ENCODE measurements around the gene METTL23.

Gene METTL23, protein sequence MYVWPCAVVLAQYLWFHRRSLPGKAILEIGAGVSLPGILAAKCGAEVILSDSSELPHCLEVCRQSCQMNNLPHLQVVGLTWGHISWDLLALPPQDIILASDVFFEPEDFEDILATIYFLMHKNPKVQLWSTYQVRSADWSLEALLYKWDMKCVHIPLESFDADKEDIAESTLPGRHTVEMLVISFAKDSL

DNA sequence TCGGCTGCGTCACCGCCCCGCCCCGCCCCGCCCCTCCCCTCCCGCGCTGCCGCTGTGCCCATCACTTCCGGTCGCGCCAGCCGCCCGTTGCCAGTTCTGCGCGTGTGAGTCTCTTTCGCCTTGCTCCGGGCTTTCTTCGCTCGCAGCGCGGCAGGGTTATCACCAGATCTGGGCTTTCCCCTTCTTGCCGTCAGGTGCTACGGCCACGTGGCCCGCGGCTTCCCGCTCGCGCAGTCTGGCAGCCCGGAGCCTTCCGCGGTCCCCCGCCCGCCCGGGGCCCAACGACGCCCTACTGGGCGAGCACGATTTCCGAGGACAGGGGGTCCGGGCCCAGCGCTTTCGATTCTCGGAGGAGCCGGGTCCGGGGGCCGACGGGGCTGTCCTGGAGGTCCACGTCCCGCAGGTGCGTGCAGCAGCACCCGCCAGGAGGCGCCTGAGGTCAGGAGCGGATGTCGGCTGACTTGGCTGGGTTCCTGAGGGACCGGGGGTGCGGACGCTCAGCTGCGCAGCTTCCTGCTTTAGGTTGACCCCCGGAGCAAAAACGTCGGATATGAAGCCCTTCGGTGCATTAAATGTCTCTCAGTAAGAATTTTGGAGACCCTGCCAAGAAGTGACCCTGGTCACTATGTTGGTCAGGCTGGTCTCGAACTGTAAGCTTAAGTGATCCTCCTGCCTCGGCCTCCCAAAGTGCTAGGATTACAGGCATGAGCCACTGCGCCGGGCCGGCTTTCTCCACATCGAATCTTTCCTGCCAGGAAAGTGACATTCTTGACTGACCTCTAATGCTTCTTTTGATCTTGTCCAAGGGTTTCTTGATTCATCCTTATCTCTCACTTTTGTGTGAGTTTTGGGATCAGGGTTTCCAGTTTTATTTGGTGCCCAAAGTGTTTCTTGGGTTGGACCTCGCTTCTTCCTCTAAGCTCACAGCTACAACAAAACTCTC, at the start of gene METTL23:
Gene METTL23 (plus strand): TSS at position 64 of the 943 bp plus-strand sequence. CDS start 2,872 bp downstream, outside the sequence.
- H3K4me3 ChIP-seq (ENCODE audit: low read depth, low read length), result peak within 1 kb of the TSS; percentile 96
- H3K36me3 ChIP-seq (ENCODE audit: control insufficient read depth, insufficient read depth, low read length), result peaks cover 43% of the 10 kb centered on the region
- peak within 1 kb of the TSS; percentile 90 for H3K9ac ChIP-seq (ENCODE audit: low read length)
- H3K4me1 ChIP-seq (ENCODE audit: control insufficient read depth, insufficient read depth, low read length), result peaks cover 11% of the 10 kb centered on the region
- no peaks in the 10 kb centered on the region for H3K27me3 ChIP-seq (ENCODE audit: control insufficient read depth, insufficient read depth, low read length)
- H3K27ac ChIP-seq (ENCODE audit: low read depth, low read length), result peak within 1 kb of the TSS; percentile 99
- no peaks in the 10 kb centered on the region for H3K9me3 ChIP-seq (ENCODE audit: control insufficient read depth, insufficient read depth, low read depth, low read length)

DNA sequence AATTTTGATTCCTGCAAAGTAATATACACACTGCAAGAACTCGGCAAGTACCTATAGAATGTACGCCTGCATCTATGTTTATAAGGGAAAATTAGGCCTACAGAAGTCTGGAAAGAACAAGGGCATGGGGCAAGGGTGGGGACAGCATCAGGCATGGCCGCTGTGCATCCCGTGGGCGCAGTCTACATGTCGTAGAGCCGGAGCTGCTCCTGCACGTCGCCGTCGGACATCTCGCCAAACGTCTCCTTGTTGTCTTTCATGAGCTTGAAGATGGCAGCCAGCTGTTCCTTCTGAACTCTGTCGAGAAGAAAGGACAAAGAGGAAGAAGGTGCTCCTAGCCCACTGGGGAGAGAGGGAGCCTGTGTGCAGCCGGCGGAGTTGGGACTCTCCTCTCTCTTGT, 49.2 kb upstream of the METTL23 start:
- Histone ChIP-seq H3K36me3 (ENCODE audit: control insufficient read depth, insufficient read depth, low read length) (peaks cover under 1% of the 10 kb centered on the region), H3K9me3 (ENCODE audit: control insufficient read depth, insufficient read depth, low read depth, low read length) (no peaks in the 10 kb centered on the region), H3K4me3 (ENCODE audit: low read depth, low read length) (no peak overlapping the region), H3K27ac (ENCODE audit: low read depth, low read length) (no peak overlapping the region), H3K27me3 (ENCODE audit: control insufficient read depth, insufficient read depth, low read length) (no peaks in the 10 kb centered on the region), H3K4me1 (ENCODE audit: control insufficient read depth, insufficient read depth, low read length) (peaks cover 8% of the 10 kb centered on the region), H3K9ac (ENCODE audit: low read length) (no peak overlapping the region)

DNA sequence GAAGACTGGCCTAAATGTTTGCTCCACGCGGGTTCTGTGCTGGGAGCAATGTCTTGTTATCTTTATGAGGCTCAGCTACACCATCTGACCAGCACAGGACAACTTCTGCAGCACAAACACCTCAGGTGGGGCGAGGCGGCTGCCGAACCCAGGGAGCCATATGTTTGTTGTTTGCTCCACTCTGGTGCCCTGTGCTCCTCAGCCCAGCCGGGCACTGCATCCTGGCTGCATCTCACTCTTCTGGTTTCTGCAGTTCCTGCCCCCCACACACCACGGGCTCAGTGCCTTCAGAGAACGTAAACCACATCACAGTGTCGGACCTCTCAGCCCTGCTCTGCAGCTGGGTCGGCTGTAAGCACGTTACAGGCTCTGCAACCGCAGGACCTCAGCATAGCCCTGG, 48.3 kb upstream of the METTL23 start:
- H3K9ac ChIP-seq (ENCODE audit: low read length), result no peak overlapping the region
- no peaks in the 10 kb centered on the region for H3K9me3 ChIP-seq (ENCODE audit: control insufficient read depth, insufficient read depth, low read depth, low read length)
- no peak overlapping the region for H3K4me3 ChIP-seq (ENCODE audit: low read depth, low read length)
- no peak overlapping the region for H3K27ac ChIP-seq (ENCODE audit: low read depth, low read length)
- H3K36me3 ChIP-seq (ENCODE audit: control insufficient read depth, insufficient read depth, low read length), result peaks cover 3% of the 10 kb centered on the region
- H3K27me3 ChIP-seq (ENCODE audit: control insufficient read depth, insufficient read depth, low read length), result no peaks in the 10 kb centered on the region
- peaks cover 5% of the 10 kb centered on the region; the same call in 1 of the 2 replicates for H3K4me1 ChIP-seq (ENCODE audit: control insufficient read depth, insufficient read depth, low read length)

DNA sequence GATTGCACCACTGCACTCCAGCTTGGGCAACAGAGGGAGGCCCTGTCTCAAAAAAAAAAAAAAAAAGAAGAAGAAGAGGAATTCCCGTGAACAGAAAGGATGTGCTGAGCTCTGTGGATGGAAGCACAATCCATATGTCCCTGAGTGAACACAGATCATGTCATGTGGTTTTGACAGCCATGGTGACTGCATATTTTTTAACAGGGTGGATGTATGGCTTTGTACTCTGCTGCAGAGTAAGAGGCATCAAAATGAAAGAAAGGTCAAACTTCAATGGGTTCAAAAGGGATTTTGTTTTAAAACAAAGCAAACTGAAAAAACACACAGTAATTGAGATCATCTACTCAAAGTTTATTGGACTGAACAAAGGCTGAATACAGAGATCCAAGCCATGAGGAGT, 47.4 kb upstream of the METTL23 start:
- H3K4me3 ChIP-seq (ENCODE audit: low read depth, low read length), result no peak overlapping the region
- no peaks in the 10 kb centered on the region for H3K27me3 ChIP-seq (ENCODE audit: control insufficient read depth, insufficient read depth, low read length)
- peaks cover 12% of the 10 kb centered on the region for H3K4me1 ChIP-seq (ENCODE audit: control insufficient read depth, insufficient read depth, low read length)
- no peak overlapping the region for H3K9ac ChIP-seq (ENCODE audit: low read length)
- no peaks in the 10 kb centered on the region for H3K9me3 ChIP-seq (ENCODE audit: control insufficient read depth, insufficient read depth, low read depth, low read length)
- H3K36me3 ChIP-seq (ENCODE audit: control insufficient read depth, insufficient read depth, low read length), result peaks cover 3% of the 10 kb centered on the region
- H3K27ac ChIP-seq (ENCODE audit: low read depth, low read length), result no peak overlapping the region

DNA sequence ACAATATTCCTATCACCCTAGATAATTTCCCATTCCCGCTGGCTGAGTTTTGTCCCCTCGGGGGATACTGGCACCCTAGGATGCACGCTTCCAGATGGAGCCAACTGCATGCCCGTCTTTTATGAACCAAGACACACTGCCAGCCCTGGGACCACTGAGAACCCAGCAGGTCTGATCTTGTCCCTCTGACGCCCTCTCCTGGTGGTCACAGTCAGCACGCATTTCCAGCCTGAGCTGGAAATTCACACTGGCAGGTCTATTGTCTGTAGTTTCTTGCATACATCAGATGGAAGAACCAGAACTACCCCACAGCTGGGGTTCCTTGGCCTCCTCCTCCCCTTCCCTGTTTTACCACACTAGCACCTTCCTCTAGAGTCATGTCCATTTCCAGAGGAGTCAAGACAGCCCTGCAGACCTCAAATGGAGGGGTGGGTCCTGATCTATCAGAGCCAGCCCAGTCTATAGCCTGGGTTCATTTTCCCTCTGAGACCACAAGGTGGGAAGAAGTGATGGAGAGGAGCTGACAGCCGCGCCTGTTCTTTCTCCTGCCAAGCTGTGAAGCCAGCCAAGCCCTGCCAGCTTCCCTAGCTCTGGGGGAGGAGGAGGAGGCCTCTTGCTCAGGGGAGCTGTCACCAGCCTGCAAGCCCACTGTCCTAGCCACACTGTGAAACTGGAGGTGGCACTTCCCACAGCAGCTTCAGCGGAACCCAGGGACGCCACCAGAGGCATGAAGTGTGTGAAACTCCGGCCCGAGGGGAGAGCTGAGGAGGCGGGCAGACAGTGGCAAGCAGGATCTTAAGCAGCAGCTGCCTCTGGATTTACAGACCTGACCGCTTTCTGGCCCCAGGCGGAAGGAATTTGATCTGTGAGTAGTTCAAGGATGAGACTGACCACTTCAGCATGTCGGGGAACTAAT, 45.2 kb upstream of the METTL23 start:
- peaks cover 12% of the 10 kb centered on the region for H3K4me1 ChIP-seq (ENCODE audit: control insufficient read depth, insufficient read depth, low read length)
- H3K36me3 ChIP-seq (ENCODE audit: control insufficient read depth, insufficient read depth, low read length), result peaks cover 3% of the 10 kb centered on the region
- H3K9me3 ChIP-seq (ENCODE audit: control insufficient read depth, insufficient read depth, low read depth, low read length), result no peaks in the 10 kb centered on the region
- no peak overlapping the region for H3K4me3 ChIP-seq (ENCODE audit: low read depth, low read length)
- H3K27me3 ChIP-seq (ENCODE audit: control insufficient read depth, insufficient read depth, low read length), result no peaks in the 10 kb centered on the region
- no peak overlapping the region for H3K27ac ChIP-seq (ENCODE audit: low read depth, low read length)
- H3K9ac ChIP-seq (ENCODE audit: low read length), result no peak overlapping the region

DNA sequence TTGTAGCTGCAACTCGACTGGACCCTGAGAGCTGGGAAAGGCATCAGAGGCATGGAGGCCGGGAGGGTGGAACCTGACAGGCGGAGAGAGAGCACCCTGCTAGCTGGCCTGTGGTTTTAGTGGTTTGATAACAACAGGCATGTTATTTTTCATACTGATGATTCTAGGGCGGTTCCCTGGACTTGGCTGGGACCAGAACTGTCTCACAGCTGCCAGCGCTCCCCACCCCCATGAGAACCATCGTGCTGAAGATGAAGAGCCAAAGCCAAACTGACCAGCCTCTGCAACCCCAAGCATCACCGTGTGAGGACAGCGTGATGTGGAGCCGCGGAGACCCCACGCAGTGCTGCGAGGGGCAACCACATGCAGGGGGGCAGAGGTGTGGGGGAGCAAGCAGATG, 44.3 kb upstream of the METTL23 start:
- Histone ChIP-seq H3K36me3 (ENCODE audit: control insufficient read depth, insufficient read depth, low read length) (peaks cover 3% of the 10 kb centered on the region), H3K4me3 (ENCODE audit: low read depth, low read length) (no peak overlapping the region), H3K4me1 (ENCODE audit: control insufficient read depth, insufficient read depth, low read length) (peaks cover 20% of the 10 kb centered on the region), H3K9me3 (ENCODE audit: control insufficient read depth, insufficient read depth, low read depth, low read length) (no peaks in the 10 kb centered on the region), H3K9ac (ENCODE audit: low read length) (no peak overlapping the region), H3K27me3 (ENCODE audit: control insufficient read depth, insufficient read depth, low read length) (no peaks in the 10 kb centered on the region), H3K27ac (ENCODE audit: low read depth, low read length) (no peak overlapping the region)

DNA sequence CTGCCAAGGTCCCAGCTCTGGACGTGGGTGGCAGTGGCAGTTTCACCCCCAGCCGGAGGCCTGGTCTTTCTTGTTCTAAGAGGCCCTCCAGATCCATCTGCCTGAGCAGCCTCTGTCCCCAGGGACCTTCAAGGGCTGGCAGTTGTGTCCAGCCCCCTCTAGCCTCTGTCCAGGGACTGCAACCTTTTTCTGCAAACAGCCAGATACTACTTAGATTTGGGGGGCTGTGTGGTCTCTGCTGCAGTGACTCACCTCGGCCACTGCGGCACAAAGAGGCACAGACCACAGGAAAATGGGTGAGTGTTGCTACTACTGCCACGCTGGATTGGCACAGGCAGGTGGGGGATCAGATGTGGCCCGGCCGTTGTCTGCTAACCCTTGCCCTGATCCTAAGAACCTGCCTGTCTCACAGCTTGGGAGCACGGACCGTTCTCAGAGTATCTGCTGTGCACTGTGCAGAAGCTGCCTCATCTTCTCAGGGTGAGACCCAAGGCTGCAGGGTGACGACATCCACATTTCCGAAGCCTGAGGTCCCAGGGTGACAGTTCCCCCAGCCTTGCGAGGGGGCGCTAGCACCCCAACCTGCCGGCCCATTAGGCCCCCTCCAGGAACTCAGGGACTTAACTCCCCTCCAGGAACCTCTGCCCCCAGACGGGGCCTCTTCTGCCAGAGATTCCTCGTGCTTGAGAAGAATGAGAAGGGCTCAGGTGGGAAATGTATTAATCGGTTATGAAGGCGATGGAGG, 43.5 kb upstream of the METTL23 start:
- H3K27ac ChIP-seq (ENCODE audit: low read depth, low read length), result no peak overlapping the region

DNA sequence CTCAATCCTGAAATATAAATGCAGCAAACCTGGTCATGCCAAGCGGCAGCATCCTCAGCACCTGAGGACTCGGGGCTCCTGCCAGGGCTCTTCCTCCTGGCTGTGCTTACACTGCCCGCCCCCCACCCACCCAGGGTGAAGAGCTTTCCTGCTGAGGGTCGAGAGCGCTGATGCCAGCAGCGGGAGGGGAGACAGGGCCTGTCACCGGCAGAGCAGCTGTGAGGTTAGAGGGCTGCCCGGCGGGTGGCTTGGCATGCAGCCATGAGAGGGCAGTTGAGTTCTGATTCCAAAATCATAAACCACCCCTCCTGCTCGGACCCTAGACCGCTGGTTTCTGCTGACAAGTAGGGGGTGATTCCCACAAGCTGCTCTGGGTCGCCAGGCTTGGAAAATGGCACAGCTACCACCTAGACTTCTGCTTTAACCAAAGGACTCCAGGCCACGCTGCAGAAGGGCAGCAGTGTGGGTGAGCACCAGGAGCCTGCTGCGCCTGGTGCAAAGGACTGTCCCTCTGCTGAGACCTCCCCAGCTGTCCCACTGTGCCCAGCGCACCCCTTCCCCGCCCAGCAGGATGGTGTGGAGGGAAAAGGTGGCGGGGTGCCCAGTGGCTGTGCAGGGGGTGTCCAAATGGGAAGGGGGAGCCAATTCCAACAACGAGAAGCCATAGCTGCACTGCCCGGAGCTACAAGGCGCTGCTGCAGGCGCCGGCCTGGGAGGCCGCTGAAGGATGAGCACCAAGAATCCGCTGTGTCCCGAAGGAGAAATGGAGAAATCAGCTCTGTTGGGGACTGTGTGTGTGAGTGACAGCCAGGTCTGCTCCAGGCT, 42.5 kb upstream of the METTL23 start:
- H3K27me3 ChIP-seq (ENCODE audit: control insufficient read depth, insufficient read depth, low read length), result no peaks in the 10 kb centered on the region
- H3K27ac ChIP-seq (ENCODE audit: low read depth, low read length), result no peak overlapping the region
- H3K4me1 ChIP-seq (ENCODE audit: control insufficient read depth, insufficient read depth, low read length), result peaks cover 36% of the 10 kb centered on the region
- H3K9ac ChIP-seq (ENCODE audit: low read length), result no peak overlapping the region
- peaks cover 3% of the 10 kb centered on the region for H3K36me3 ChIP-seq (ENCODE audit: control insufficient read depth, insufficient read depth, low read length)
- no peak overlapping the region for H3K4me3 ChIP-seq (ENCODE audit: low read depth, low read length)
- no peaks in the 10 kb centered on the region for H3K9me3 ChIP-seq (ENCODE audit: control insufficient read depth, insufficient read depth, low read depth, low read length)

More for the DNA sequence above, 43.5 kb upstream of the METTL23 start:
- H3K9ac ChIP-seq (ENCODE audit: low read length), result no peak overlapping the region
- H3K27me3 ChIP-seq (ENCODE audit: control insufficient read depth, insufficient read depth, low read length), result no peaks in the 10 kb centered on the region
- H3K36me3 ChIP-seq (ENCODE audit: control insufficient read depth, insufficient read depth, low read length), result peaks cover 3% of the 10 kb centered on the region
- H3K4me3 ChIP-seq (ENCODE audit: low read depth, low read length), result no peak overlapping the region
- peaks cover 28% of the 10 kb centered on the region for H3K4me1 ChIP-seq (ENCODE audit: control insufficient read depth, insufficient read depth, low read length)
- H3K9me3 ChIP-seq (ENCODE audit: control insufficient read depth, insufficient read depth, low read depth, low read length), result no peaks in the 10 kb centered on the region

DNA sequence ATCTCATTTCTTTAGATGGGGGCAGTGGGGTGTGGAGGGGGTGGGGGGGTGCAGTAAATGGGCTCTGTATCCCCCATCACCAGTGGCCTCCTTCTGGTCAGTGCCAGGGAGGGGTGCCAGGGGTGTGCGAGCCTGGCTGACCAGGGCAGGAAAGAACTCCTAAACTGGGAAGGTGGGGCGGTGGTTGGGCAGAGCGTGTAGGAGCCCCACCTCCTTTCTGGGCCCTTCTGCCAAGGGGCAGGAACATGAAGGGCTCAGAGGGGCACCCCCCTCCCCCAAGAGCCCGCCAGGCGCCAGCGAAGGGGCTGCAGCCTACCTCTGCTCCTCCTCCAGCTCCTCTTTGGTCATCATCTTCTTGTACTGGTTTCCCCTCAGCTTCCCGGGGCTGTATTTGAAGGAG, 41.9 kb upstream of the METTL23 start:
- Histone ChIP-seq H3K27me3 (ENCODE audit: control insufficient read depth, insufficient read depth, low read length) (no peaks in the 10 kb centered on the region), H3K4me1 (ENCODE audit: control insufficient read depth, insufficient read depth, low read length) (peaks cover 36% of the 10 kb centered on the region), H3K9me3 (ENCODE audit: control insufficient read depth, insufficient read depth, low read depth, low read length) (no peaks in the 10 kb centered on the region), H3K27ac (ENCODE audit: low read depth, low read length) (no peak overlapping the region), H3K9ac (ENCODE audit: low read length) (no peak overlapping the region), H3K4me3 (ENCODE audit: low read depth, low read length) (no peak overlapping the region), H3K36me3 (ENCODE audit: control insufficient read depth, insufficient read depth, low read length) (peaks cover 3% of the 10 kb centered on the region)

DNA sequence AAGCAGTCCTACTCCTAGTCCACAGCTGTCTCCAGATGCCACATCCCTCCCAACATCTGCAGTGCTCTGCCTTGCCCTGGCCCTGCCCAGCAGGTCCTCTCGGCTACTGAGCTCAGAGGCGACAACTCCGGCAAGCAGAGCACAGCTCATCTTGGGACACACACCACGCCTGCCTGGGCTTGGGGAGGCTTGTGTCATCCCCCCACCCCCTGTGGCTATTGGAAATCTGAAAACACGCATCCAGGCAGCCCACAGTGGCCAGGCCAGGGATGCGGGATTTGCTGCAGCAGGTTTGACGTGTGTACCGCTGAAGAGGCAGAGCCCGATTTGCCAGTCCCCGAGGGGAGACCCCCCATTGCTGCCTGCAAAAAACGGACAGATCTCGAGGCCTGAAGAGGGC, 41.3 kb upstream of the METTL23 start:
- H3K36me3 ChIP-seq (ENCODE audit: control insufficient read depth, insufficient read depth, low read length), result peaks cover 3% of the 10 kb centered on the region
- H3K9ac ChIP-seq (ENCODE audit: low read length), result no peak overlapping the region
- H3K4me3 ChIP-seq (ENCODE audit: low read depth, low read length), result no peak overlapping the region
- peaks cover 36% of the 10 kb centered on the region for H3K4me1 ChIP-seq (ENCODE audit: control insufficient read depth, insufficient read depth, low read length)
- no peak overlapping the region for H3K27ac ChIP-seq (ENCODE audit: low read depth, low read length)
- no peaks in the 10 kb centered on the region for H3K27me3 ChIP-seq (ENCODE audit: control insufficient read depth, insufficient read depth, low read length)
- no peaks in the 10 kb centered on the region for H3K9me3 ChIP-seq (ENCODE audit: control insufficient read depth, insufficient read depth, low read depth, low read length)
